Activated CD8-positive, alpha-beta memory T cell treated with anti-CD3 and anti-CD28 coated beads, Interleukin-2, amount 10 ng/mL, durations not matched to agents 7 days and 5 days (primary cell): ENCODE measurements around the gene NUP50. TPM values are rescaled to one million over a fixed set of nuclear protein-coding genes. Genes with fewer than 3 reads are reported as not detected.

Source experiments
- ATAC-seq: fragments of 150-1000 bp; cut with Tn5 transposase; one replicate; pipeline ENCODE4 v1.10.0; 2021; ENCODE audit warnings: moderate library complexity
- CTCF ChIA-PET: fragments of 350-600 bp; sonication (Branson Sonifier 250); formaldehyde crosslinking; loops from one replicate; lab custom pipeline; 2021; ENCODE audit warnings: antibody characterized with exemption; lab: Charles Lee
- DNase-seq: peaks from one replicate; pipeline ENCODE4 v3.0.0-alpha.2; 2020
- H3K27ac Mint-ChIP-seq: one replicate; pipeline ENCODE4 v1.8.0; 2021; ENCODE audit warnings: mild to moderate bottlenecking, mixed read lengths
- H3K27me3 Mint-ChIP-seq: one replicate; pipeline ENCODE4 v1.8.0; 2021; ENCODE audit warnings: mixed read lengths
- H3K36me3 Mint-ChIP-seq: one replicate; pipeline ENCODE4 v1.8.0; 2021; ENCODE audit warnings: mild to moderate bottlenecking, mixed read lengths
- H3K4me1 Mint-ChIP-seq: one replicate; pipeline ENCODE4 v1.8.0; 2021; ENCODE audit warnings: mixed read lengths
- H3K4me3 Mint-ChIP-seq: one replicate; pipeline ENCODE4 v1.8.0; 2021; ENCODE audit warnings: mild to moderate bottlenecking, moderate library complexity, mixed read lengths
- H3K9me3 Mint-ChIP-seq: one replicate; pipeline ENCODE4 v1.8.0; 2022; ENCODE audit warnings: low read depth, mixed read lengths
- total RNA-seq, 2 experiments: library from RNA; stranded (reverse); gene quantifications; one replicate each; pipeline ENCODE4 v1.2.3, GENCODE V29; 2021

The NUP50 gene
- total RNA-seq, 2 experiments from 2014 or later = 150 to 155 TPM

DNA sequence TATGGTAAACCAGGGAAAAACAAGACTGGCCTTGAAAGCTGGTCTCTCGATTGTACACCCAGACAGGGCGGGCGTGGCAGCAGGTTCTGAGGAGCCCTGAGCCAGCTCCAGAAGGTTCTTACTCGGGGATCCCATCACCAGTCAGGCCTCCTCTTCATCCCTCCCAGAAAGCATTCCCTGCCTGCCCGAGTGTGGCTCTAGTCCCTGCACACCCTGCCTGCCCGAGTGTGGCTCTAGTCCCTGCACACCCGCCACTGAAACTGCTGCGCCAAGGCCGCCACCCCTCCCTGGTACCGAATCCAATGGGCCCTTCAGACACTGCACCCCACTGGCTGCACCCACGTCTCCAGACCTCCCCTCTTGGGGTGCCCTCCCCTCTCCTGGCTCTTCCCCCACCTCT, 46.9 kb downstream of the NUP50 start:
- ATAC-seq = no peak
- CTCF ChIA-PET = interaction anchor here (1.4 to 3.8 kb wide), 3 partner anchors 13 to 29 kb away, joined by 3 to 15 read pairs (median 3); no protein-coding TSS in a partner anchor
- Mint-ChIP-seq H3K27ac (no peak overlapping the region), H3K27me3 (no peaks in the 10 kb centered on the region), H3K9me3 (no peaks in the 10 kb centered on the region), H3K4me3 (no peak overlapping the region), H3K4me1 (peaks cover 7% of the 10 kb centered on the region), H3K36me3 (no peaks in the 10 kb centered on the region)
- DNase-seq = no peak

DNA sequence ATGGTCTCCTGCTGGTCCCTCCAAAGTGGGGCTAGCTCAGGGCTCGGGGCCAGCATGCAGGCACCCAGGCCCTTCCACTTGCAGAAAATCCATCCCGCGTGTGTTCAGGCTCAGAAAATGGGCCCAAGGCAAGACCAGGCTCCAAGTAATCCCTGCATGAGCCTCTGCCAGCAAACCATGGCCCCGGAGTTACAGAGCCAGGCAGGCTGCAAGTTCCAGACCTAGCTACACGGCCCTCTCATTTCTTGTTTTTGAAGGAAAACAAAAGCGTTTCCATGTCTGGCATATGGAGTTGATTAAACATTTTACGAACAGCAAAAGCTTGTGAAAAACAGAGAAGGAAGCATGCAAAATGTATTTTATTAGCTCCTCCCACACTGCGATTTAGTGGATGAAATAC, 47.3 kb downstream of the NUP50 start:
- H3K36me3 Mint-ChIP-seq = no peaks in the 10 kb centered on the region
- H3K4me1 Mint-ChIP-seq = peaks cover 7% of the 10 kb centered on the region
- DNase-seq (no peak), ATAC-seq (no peak)
- H3K27me3 Mint-ChIP-seq = no peaks in the 10 kb centered on the region
- CTCF ChIA-PET = interaction anchor here (3.8 kb wide), 1 partner anchor 24 kb away, joined by 15 read pairs; no protein-coding TSS in a partner anchor
- H3K27ac Mint-ChIP-seq = no peak overlapping the region
- H3K9me3 Mint-ChIP-seq = no peaks in the 10 kb centered on the region
- H3K4me3 Mint-ChIP-seq = no peak overlapping the region

DNA sequence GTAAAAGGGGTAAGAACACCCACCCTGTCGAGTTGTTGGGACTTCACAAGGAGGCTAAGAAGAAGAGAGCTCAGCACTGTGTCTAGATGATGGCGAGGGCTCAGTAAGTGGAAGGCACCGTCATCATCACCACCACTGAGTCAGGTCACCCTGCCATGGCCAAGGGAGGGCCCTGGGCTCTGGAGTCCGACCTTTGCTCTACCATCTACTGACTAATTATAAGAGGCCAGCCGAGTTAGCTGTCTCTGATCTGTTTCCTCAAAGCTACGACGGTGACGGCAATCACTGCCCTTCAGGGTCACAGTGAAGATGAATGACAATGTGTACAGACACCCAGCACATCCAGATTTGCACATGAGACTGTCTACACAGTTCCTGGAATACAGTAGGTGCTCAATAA, 47.7 kb downstream of the NUP50 start:
- Mint-ChIP-seq H3K27me3 (no peaks in the 10 kb centered on the region), H3K9me3 (no peaks in the 10 kb centered on the region), H3K36me3 (no peaks in the 10 kb centered on the region), H3K4me1 (peaks cover 7% of the 10 kb centered on the region), H3K4me3 (no peak overlapping the region), H3K27ac (no peak overlapping the region)
- ATAC-seq (no peak), DNase-seq (no peak)
- CTCF ChIA-PET = interaction anchor here (3.8 kb wide), 1 partner anchor 23 kb away, joined by 15 read pairs; no protein-coding TSS in a partner anchor

DNA sequence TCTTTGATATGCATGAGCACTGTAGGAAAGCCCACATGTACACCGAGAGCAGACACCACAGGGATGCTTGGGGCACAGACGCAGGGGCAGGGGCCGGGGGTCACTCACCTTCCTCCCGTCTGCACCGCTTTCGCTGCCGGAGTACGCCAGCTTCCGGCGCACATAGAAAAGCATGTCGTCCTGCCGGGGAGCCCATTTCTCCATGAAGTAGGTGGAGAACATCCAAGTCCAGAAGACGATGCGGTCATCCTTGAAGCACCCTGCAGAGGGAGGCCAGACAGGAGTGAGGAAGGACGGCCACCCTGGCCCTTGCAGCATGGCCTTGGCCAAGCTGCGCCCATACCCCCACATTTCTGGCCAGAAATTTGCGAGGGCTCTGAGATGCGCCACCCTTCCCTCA, 48.1 kb downstream of the NUP50 start:
- Mint-ChIP-seq H3K27ac (no peak overlapping the region), H3K9me3 (no peaks in the 10 kb centered on the region), H3K36me3 (no peaks in the 10 kb centered on the region), H3K27me3 (no peaks in the 10 kb centered on the region), H3K4me1 (peaks cover 7% of the 10 kb centered on the region), H3K4me3 (no peak overlapping the region)
- CTCF ChIA-PET = no interaction called here
- DNase-seq (no peak), ATAC-seq (no peak)

DNA sequence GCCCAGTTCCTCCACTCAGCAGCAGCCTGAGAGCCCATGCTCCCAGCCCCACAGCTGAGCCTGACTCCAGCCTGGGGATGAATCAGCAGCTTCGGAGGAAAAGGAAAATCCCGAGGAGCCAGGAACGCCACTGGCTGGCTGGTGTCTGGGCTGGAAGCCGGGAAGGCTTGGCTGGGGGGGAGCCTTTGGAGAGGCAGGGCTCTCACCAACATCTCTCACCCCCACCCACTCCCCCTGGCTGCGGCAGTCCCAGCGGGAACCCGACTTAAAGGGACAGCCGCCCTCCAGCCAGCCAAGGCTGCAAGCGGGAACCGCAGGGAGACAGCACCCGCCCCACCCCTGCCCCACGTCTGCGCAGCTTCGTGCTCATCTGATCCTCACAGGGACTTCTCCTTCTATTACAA, 48.6 kb downstream of the NUP50 start:
- Mint-ChIP-seq H3K4me3 (no peak overlapping the region), H3K36me3 (no peaks in the 10 kb centered on the region), H3K27ac (no peak overlapping the region), H3K9me3 (no peaks in the 10 kb centered on the region), H3K27me3 (no peaks in the 10 kb centered on the region), H3K4me1 (peaks cover 7% of the 10 kb centered on the region)
- no peak for DNase-seq
- no peak for ATAC-seq
- CTCF ChIA-PET = no interaction called here

DNA sequence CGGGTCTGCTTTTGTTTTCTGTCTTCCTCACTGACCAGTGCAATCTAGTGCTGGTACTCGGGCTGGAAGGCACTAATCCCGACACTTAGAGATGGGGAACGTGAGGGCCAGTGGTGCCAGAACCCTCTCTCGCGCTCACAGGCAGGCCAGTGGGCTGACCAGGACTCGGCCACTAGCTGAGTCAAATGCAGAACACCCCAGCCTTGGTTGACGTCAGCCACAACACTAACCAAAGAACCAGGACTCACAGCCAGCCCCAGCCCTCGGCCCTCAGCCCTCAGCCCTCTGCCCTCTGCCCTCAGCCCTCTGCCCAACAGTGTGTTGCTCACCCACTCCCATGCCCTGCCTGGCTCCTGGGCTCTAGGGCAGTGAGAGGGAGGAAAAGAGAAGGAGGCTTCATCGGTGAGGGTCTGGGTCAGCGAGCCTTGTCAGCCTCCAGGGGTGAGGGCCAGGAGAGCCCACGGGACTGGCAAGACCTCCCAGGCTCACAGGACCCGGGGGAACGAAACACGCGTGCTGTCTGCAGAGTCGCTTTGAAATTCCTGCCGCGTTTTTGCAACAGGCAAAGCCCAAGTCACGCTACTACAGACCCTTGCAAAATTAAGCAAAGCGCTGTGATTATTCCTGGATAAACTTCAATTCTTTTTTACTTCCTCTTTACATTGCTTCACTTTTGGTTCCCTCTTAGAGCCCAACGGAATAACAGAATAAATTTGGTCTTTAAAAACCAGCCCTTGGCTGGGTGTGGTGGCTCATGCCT, 49.4 kb downstream of the NUP50 start:
- ATAC-seq (no peak), DNase-seq (no peak)
- no peaks in the 10 kb centered on the region for H3K9me3 Mint-ChIP-seq
- CTCF ChIA-PET = no interaction called here
- H3K27me3 Mint-ChIP-seq = no peaks in the 10 kb centered on the region
- no peaks in the 10 kb centered on the region for H3K36me3 Mint-ChIP-seq
- H3K4me3 Mint-ChIP-seq = no peak overlapping the region
- no peak overlapping the region for H3K27ac Mint-ChIP-seq
- H3K4me1 Mint-ChIP-seq = peaks cover 7% of the 10 kb centered on the region

DNA sequence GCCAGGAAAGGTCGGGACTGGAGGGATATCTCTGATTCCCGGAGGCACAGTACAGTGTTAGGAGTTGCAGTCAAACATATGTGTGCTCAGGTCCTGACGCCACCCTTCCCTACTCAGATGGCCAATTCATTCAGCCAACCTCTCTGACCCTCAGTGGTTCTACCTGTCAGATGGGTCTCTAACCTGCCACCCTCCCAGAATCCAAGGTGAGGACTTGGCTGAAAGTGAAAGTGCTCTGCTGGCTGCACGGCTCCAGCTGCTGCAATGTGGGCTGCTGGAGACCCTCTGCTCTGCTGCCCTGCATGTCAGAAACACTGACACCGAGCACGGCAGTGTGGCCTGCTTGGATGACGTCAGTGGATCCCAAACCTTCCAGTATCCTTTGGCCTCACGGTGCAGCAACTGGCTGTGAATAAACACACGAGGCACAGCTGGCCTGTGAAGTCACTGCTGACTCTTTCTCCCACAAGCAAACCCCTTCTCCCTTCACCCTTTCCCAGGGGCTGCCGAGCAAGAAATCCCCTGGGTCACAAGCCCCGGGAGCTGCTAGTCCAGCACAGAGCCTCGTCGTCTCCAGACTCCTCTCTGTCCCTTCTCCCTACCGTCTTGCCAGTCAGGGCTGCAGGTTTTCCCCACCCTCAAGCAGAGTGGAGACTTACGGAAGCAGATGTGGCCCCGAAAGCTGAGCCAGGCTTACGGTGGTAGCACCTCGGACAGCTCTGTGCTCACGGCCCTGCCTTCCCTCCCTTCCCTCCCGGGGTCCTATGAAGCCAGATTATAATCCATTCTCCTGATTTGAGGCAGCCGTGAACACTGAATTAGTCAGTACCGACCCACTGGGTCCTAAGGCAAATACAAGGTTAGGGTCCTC, 52.6 kb downstream of the NUP50 start:
- Mint-ChIP-seq H3K4me3 (no peak overlapping the region), H3K27ac (no peak overlapping the region), H3K36me3 (no peaks in the 10 kb centered on the region), H3K27me3 (no peaks in the 10 kb centered on the region), H3K9me3 (no peaks in the 10 kb centered on the region), H3K4me1 (peaks cover 11% of the 10 kb centered on the region)
- ATAC-seq (no peak), DNase-seq (no peak)
- CTCF ChIA-PET = no interaction called here

DNA sequence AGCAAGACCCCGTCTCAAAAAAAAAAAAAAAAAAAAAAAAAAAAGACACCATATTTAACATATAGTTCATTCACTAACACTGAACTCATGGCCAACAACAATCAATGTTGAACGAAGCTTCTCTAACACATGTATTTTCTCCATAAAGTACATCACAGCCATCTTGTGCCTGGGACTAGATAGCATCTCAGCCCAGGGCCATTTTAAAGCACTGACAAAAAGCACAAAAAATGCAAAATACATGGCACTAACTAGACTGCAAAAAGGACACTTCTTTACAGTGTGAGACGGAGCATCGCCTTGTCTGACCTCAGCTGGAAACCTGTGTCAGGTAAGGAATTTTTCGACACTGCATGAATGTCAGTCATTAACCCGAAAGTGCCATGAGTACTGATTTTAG, 53.6 kb downstream of the NUP50 start:
- Mint-ChIP-seq H3K4me1 (peaks cover 11% of the 10 kb centered on the region), H3K4me3 (no peak overlapping the region), H3K36me3 (no peaks in the 10 kb centered on the region), H3K27ac (no peak overlapping the region), H3K27me3 (no peaks in the 10 kb centered on the region), H3K9me3 (no peaks in the 10 kb centered on the region)
- no peak for ATAC-seq
- DNase-seq = no peak
- CTCF ChIA-PET = no interaction called here

DNA sequence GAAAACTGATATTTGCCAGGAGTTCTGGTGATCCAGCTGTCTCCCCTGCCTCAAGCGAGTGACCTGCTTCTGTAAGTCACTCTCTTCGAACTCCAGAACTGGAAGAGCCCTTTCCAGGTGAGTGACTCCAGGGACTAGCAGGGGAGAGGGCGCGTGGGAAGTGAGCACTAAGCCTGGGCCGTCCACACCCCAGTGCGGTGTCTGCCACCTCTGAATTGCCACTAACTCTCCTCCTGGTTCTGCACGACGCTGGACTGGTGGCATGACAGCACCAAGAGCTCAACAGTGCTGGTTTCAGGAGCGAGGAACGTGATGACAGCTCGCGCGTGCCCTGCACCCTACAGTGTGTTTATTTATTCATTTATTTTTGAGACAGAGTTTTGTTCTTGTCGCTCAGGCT, 54.1 kb downstream of the NUP50 start:
- Mint-ChIP-seq H3K4me1 (peaks cover 15% of the 10 kb centered on the region), H3K27me3 (no peaks in the 10 kb centered on the region), H3K27ac (no peak overlapping the region), H3K4me3 (no peak overlapping the region), H3K9me3 (no peaks in the 10 kb centered on the region), H3K36me3 (no peaks in the 10 kb centered on the region)
- no peak for DNase-seq
- no peak for ATAC-seq
- CTCF ChIA-PET = interaction anchor here (0.8 kb wide), 1 partner anchor 9 kb away, joined by 4 read pairs; no protein-coding TSS in a partner anchor

DNA sequence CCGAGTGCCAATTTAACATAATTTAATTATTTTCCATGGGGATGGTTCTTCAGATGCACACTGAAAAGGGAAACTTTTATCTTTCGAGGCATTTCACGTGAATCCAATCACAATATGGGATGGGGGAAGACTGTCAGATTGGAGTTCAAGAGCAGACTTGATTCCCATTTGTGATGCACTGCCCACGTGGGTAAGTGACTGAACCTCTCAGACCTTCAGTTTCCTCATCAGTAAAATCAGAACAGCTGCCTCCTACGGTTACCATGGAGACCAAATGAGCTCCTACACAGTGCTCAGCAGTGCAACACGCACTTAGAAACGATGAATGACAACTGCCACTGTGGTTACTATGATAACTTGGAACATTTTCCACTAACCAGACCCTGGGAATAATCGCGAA, 55.3 kb downstream of the NUP50 start:
- peak; percentile 53 for DNase-seq

DNA sequence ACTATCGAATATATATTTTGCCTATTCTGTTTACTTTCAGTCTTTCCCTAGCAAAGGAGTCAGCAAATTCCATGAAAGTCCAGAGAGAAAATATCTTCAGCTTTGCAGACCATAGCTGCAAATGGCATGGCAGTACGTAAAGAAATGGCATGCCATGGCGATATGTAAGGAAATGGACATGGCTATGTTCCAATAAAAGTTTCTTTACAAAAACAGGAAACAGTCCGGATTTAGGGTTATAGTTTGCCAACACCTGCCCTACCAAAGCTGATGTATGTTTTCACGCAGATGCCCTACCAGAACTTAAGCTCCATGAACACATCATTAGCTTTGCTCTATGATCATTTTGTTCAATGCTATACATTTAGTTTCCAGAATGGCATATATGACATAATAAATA, 57.5 kb downstream of the NUP50 start:
- ATAC-seq (no peak), DNase-seq (no peak)
- Mint-ChIP-seq H3K27me3 (no peaks in the 10 kb centered on the region), H3K9me3 (no peaks in the 10 kb centered on the region), H3K27ac (no peak overlapping the region), H3K36me3 (no peaks in the 10 kb centered on the region), H3K4me1 (peaks cover 19% of the 10 kb centered on the region), H3K4me3 (no peak overlapping the region)
- CTCF ChIA-PET = interaction anchor here (1.5 to 1.6 kb wide), 2 partner anchors 13 kb away, joined by 3 to 5 read pairs; no protein-coding TSS in a partner anchor

More for the DNA sequence above, 55.3 kb downstream of the NUP50 start:
- Mint-ChIP-seq H3K36me3 (no peaks in the 10 kb centered on the region), H3K9me3 (no peaks in the 10 kb centered on the region), H3K27me3 (no peaks in the 10 kb centered on the region), H3K27ac (no peak overlapping the region), H3K4me1 (peaks cover 19% of the 10 kb centered on the region), H3K4me3 (no peak overlapping the region)
- CTCF ChIA-PET = interaction anchor here (1.6 kb wide), 1 partner anchor 10 kb away, joined by 3 read pairs; no protein-coding TSS in a partner anchor
- ATAC-seq = peak; percentile 80

DNA sequence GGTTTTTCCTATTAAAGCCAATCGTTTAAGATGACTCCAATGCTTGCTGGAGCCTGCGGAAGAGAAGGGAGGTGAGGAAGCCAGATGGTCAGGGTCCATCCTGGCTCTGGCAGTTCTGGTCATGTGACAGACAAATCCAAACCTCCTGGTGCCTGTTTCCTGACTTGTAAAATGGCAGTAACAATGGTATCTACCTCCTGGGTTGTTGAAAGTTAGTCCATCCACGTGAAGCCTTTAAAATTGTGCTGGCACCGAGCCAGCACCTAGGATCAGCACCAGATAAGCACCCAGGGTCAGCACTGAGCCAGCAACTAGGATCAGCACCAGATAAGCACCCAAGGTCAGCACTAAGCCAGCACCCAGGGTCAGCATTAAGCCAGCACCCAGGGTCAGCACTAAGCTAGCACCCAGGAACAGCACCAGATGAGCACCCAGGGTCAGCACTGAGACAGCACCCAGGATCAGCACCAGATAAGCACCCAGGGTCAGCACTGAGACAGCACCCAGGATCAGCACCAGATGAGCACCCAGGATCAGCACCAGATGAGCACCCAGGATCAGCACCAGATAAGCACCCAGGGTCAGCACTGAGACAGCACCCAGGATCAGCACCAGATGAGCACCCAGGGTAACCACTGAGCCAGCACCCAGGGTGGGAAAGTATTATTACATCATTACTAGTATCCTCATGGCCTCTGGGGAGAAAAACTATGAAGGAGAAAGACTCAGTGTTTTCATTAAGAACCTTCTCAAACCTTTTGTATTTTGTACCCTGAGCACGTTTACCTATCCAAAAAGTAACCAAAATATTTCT, 59.8 kb downstream of the NUP50 start:
- Mint-ChIP-seq H3K27me3 (no peaks in the 10 kb centered on the region), H3K9me3 (no peaks in the 10 kb centered on the region), H3K4me3 (no peak overlapping the region), H3K27ac (no peak overlapping the region), H3K36me3 (no peaks in the 10 kb centered on the region), H3K4me1 (peaks cover 21% of the 10 kb centered on the region)
- ATAC-seq (no peak), DNase-seq (no peak)
- CTCF ChIA-PET = no interaction called here

DNA sequence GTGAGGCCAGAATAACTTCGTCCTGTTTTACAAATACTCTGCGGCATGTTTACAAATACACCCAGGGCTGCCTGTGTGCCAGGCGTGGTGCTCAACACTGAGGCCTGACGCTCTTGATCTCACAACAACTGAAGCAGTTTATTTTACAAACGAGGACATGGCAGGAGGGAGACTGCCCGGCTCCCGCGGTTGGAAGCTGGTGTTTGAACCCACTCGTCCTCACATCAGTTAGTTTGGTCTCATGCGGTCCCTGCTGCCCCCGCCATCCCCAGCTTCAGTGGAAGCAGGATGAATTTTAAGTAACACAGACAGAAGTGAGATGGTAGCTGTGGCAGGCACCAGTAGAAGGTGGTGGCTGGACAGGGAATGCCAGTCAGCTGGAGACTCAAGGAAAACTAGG, 60.6 kb downstream of the NUP50 start:
- Mint-ChIP-seq H3K36me3 (no peaks in the 10 kb centered on the region), H3K4me1 (peaks cover 13% of the 10 kb centered on the region), H3K27ac (no peak overlapping the region), H3K9me3 (no peaks in the 10 kb centered on the region), H3K27me3 (no peaks in the 10 kb centered on the region), H3K4me3 (no peak overlapping the region)
- ATAC-seq (no peak), DNase-seq (no peak)
- CTCF ChIA-PET = no interaction called here
